Effector CD8-positive, alpha-beta T cell (primary cell): ENCODE measurements around the gene GARIN5A.
"Not testable (repeated sequence)": the region's sequence is repeated elsewhere in the genome, so short reads cannot be mapped to it uniquely, and the experiment has no call there.

Experiments used
- DNase-seq: peaks from one replicate; lab custom pipeline; 2025; lab: John Stamatoyannopoulos, UW

The GARIN5A gene

DNA sequence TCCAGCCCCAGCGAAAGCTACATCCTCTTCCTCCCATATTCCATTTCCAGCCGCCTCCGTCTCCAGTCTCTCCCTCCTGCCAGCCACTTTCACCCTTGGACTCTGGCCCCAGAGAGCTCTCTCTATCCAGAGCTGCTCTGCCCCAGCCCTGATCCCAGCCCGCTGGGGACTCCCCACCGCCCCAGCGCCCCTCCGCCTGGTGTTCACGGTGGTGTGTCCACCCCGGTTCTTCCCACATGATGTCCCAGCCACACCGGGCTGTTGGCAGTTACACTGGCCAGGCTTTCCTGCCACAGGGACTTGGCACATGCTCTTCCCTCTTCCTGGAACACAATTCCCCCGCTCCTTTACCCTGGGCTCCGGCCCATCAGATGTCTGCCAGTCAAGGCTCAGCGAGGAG lies 11.6 kb downstream of the GARIN5A start:
- DNase-seq: no peak

DNA sequence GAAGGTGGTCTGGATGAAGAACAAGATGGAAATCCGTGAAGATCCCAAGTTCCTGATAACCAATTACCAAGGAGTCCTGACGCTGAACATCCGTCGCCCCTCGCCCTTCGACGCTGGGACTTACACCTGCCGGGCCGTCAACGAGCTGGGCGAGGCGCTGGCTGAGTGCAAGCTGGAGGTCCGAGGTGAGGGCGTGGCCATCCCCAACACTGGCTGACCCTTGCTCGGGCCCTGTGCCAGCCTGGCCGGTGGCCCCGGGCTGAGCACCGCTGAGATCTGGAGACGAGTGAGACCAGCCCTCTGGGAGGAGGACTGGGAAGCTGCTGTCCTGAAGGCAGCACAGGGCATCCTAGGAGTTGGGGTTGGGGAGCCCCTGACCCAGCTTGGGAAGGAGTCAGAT lies 12.3 kb downstream of the GARIN5A start:
- no peak for DNase-seq

DNA sequence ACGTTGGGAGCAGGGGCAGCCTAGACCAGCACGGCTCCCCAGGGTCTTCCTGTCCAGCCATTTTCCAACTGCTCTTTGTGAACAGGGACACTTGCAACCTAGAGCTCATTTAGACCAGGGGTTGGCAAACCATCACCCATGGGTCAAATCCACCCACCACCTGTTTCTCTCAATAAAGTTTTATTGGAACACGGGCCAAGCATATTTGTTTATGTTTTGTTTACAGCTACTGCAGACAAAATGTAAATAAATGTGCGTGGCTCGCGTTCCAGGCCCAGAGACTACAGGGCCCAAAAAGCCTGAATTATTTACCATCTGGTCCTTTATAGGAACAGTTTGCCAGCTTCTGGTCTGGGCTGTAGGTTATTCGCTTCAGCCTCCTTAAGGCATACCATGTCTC lies 13.7 kb downstream of the GARIN5A start:
- DNase-seq: no peak

DNA sequence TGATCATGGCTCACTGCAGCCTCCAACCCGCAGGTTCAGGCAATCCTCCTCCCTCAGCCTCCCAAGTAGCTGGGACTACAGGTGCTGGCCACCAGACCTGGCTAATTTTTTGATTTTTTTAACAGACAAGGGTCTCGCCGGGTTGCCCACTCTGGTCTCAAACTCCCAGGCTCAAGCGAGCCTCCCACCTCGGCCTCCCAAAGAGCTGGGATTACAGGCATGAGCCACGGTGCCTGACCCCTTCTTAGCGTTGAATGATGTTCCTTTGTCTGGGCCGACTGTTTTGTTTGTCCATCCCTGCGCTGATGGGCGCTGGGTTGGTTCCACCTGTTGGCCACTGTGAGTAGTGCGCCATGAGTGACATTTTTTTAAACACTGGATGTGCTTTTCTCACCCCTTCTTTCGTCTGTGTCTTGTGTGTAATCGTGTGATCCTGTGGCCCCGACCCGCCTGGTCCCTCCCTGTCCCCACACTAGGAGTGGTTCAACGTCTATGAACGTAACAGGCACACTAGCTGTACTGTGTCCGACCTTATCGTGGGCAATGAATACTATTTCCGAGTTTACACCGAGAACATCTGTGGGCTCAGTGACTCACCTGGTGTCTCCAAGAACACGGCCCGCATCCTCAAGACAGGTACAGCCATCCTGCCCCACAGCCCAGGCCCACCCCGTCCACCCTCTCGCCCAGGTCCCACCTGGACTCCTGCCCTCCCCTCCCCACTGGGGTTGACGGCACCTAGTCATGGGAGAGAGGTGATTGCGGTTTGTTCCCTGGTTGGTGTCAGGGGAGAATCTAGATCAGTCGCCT lies 15.4 kb downstream of the GARIN5A start:
- DNase-seq: peak; percentile 36

DNA sequence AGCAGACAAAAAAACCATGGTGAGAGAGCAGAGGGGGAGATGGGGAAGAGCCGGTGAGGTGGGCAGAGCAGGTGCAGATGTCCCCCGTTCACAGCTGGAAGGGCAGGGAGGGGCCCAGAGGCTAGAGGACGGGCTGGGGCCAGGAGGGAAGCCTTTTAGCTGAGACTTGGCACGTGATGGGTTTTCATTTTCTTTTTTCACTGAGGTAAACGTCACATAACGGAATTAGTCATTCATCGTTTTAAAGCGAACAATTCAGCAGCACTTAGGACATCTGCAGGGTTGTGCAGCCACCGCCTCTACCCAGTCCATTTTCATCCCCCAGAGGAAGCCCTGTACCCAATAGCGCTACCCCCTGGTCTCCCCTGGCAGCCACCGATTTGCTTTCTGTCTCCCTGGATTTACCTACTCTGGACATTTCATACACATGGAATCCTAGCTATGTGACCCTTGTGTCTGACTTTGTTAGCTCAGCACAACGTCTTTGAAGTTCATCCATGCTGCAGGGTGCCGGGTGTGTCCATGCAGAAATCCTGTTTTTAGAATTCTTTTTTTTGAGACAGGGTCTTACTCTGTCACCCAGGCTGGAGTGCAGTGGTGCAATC lies 16.4 kb downstream of the GARIN5A start:
- DNase-seq: no peak

DNA sequence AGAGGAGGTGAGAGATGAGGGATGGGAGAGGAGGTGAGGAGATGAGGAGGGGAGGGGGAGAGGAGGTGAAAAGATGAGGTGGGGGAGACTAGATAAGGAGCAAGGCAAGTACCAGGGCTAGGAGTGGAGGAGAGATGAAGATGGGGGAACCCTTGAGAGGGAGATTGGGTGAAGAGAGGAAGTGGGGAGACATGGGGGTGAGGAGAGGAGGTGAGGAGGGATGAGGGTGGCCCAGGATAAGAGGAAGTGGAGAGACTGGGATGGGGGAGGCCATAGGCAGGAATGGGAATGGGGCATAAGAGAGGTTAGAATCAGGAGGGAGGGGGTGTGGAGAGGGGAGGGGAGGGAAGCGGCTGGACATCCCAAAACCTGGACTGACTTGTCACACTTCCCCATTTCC lies 17.0 kb downstream of the GARIN5A start:
- no peak for DNase-seq

DNA sequence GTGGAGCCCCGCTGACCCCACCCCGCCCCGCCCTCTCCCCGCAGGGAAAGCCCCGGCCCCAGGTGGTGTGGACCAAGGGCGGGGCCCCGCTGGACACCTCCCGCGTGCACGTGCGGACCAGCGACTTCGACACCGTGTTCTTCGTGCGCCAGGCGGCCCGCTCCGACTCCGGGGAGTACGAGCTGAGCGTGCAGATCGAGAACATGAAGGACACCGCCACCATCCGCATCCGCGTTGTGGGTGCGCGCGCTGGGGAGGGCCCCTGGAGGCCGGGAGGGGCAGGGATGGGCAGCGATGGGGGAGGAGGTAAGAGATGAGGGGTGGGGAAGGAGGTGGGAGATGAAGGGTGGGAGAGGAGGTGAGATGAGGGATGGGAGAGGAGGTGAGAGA lies 17.6 kb downstream of the GARIN5A start:
- DNase-seq: no peak

DNA sequence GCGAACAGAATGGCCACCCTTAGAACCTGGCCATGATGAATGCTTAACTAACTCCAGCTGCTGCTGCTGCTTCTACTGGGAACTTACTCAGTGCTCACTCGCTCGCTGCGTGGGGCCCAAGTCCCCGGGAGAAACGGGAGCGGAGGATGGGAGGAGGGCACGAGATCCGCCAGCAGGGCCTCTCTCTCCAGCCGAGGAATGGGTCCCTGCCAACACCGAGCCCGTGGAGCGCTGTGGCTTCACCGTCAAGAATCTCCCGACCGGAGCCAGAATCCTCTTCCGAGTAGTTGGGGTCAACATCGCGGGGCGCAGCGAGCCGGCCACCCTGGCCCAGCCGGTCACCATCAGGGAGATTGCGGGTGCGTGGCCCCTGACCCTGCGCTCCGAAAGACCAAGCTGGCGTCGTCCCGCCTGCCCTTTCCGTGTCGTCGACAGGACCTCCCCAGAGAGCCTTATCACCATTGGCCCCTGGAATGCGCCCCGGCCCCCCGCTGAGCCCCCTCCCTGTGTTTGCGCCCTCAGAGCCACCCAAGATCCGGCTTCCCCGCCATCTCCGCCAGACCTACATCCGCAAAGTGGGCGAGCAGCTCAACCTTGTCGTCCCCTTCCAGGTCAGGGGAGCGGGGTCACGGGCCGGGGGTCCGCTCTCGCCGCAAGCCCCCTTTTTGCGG lies 18.1 kb downstream of the GARIN5A start:
- no peak for DNase-seq

DNA sequence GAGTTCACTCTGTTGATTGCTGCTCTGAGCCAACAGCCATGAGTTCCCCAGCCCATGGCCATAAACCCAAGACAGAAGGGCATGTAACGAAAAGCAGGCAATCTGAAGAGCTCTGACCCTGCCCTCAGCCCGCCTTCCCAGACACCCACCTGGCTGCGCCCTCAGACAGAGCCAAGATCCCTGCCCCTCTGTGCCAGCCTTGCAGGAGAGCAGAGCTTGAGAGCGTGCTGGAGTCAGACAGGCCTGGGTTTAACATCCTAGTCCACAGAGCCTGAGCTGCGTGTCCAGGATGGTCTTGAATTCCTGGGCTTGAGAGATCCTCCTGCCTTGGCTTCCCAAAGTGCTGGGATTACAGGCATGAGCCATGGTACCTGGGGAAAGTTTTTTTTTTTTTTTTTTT lies 19.3 kb downstream of the GARIN5A start:
- DNase-seq: no peak

DNA sequence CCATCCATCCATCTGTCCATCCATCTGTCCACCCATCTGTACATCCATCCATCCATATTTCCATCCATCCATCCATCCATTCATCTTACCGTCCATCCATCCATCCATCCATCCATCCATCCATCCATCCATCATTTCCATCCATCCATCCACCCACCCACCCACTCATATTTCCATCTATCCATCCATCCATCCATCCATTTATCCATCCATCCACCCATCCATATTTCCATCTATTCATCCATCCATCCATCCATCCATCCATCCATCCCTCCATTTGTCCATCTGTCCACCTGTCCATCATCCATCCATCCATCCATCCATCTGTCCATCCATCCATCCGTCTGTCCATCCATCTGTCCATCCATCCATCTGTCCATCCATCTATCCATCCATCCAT lies 20.7 kb downstream of the GARIN5A start:
- no peak for DNase-seq

DNA sequence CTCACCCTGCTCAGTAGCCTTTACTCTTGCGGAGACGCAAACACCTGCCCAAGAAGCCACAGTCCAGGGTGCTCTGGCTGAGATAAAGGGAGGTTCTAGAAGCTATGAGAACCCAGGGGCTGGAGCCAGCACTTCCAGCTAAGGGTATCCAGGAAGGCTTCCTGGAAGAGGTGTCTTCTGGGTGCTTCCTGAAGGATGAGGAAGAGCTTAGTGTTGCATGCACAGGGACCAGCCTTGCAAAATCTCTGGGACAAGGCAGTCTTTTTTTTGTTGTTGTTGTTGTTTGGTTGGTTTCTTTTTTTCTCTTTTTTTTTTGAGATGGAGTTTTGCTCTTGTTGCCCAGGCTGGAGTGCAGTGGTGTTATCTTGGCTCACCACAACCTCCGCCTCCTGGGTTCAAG lies 23.4 kb downstream of the GARIN5A start:
- no peak for DNase-seq

DNA sequence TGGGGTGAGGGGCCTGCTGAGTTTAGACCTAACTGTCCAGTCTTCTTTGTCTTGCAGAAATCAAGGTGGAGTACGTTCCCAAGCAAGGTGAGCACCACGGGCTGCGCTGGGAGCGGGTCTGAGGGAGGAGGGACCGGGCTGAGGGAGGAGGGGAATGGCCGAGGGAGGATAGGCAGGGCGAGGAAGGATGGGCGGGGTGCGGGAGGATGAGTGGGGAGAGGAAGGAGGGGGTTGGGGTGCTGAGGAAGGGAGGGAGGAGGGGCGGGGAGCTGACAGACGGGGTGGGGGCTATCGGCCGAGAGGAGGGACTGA lies 25.5 kb downstream of the GARIN5A start:
- no peak for DNase-seq

DNA sequence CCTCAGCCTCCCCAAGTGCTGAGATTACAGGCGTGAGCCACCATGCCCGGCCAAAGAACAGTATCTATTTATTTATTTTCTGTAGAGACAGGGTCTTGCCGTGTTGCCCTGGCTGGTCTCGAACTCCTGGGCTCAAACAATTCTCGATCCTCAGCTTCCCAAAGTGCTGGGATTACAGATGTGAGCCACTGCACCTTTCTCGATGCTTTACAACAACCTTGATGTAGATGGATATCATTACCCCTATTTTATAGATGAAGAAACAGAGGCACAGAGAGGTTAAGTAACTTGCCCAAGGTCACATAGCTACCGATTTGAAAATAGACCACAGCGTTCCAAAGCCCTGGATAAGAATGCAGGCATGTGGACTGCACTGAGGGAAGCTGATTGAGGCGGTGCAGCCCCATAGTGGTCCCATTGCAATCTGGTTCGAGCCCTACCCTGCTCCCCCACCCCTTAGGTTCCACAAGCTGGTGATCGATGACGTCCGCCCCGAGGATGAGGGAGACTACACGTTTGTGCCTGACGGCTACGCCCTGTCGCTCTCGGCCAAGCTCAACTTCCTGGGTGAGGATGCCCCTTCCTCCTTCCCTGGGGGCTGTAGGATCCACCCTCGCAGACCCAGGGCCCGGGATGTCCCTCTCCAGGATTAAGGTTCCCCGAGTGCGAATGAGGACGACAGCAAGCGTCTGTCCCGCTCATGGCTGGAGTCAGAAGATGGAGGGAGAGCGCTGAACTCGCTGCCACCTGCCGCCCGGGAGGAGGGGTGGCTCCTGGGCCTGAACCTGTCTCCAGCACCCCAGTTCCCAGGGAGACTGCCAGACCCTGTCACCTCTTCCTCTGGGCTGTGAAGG lies 26.1 kb downstream of the GARIN5A start:
- no peak for DNase-seq

DNA sequence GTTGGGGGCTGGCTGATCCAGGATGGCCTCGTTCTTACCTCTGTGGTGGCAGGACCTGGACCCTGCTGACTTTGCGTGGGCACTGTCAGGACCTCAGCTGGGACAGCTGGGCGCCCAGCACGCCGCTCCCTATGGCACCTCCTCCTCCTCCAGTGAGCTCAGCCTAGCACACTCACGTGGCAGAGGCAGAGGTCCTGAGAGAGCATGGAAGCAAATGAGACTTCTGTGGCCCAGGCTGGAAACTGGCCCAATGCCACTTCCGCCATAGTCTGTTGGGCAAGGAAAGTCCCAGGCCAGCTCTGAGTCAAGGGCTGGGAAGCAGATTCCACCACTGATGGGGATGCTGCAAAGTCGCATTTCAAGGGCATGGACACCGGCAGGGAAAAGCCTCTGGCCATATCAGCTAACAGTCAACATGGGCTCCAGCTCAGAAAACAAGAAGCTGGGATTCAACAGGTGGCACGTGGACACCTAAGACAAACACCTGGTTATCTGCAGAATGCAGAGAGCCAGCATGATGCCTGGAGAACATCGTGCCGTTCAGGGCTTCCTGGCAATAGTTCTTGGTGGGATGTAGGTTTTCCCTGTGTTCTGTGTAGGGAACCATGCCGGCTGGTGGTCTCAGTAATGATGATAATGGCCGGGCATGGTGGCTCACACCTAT lies 27.3 kb downstream of the GARIN5A start:
- DNase-seq: no peak

DNA sequence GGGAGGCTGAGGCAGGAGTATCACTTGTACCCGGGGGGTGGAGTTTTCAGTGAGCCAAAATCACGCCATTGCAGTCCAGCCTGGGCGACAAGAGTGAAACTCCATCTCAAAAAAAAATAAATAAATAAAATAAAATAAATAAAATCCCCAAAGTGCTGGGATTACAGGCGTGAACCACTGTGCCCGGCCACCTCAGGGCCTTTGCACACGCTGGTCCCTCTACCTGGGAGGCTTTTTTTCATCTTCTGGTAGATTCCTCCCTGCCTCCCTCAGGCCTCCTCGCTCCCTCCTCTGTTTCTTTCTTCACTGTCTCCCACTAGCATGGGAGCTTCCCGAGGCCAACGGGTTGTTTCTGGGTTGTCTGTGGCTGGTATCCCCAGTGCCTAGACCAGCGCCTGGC lies 28.9 kb downstream of the GARIN5A start:
- DNase-seq: no peak

DNA sequence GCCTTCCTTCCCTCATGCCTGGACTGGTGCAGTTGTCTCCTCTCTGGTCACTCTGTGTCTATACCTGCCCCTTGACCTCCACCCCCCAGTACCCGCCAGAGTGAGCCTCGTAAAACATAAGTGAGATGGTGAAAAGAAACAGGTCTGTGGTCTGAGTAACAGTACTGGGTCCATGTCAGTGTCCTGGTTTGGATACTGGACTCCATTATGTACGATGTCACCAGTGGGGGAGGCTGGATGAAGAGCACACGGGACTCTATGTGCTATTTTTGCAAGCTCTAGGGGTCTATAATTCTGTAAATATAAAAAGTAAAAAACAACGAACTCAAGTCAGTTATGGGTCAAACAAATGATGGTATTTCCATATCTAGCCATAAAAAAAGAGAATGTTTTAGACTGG lies 29.6 kb downstream of the GARIN5A start:
- no peak for DNase-seq

DNA sequence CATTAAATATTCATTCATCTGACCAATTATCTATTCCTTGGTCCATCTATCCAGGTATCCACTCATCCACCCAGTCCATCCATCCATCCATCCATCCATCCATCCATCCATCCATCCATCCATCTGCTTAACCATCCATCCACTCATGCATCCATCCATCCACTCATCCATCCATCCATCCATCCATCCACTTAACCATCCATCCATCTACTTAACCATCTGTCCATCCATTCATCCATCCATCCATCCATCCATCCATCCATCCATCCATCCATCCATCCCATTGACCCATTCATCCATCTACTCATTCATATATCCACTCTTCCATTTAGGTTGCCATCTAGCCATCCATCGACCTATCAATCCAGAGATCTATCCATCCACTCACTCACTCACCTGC lies 32.6 kb downstream of the GARIN5A start:
- no peak for DNase-seq

DNA sequence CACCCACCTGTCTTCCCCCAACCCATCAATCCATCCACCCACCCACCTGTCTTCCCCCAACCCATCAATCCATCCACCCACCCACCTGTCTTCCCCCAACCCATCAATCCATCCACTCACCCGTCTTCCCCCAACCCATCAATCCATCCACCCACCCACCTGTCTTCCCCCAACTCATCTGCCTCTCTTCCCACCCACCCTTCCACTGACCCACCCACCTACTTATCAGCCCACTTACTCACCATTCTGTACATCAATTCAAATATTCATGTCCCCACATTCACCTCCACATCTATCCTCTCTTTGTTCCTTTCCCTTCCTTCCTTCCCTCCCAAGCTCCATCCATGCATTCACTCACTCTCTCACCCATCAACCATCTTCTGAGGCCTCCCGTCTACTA lies 37.5 kb downstream of the GARIN5A start:
- DNase-seq: not testable (repeated sequence)

DNA sequence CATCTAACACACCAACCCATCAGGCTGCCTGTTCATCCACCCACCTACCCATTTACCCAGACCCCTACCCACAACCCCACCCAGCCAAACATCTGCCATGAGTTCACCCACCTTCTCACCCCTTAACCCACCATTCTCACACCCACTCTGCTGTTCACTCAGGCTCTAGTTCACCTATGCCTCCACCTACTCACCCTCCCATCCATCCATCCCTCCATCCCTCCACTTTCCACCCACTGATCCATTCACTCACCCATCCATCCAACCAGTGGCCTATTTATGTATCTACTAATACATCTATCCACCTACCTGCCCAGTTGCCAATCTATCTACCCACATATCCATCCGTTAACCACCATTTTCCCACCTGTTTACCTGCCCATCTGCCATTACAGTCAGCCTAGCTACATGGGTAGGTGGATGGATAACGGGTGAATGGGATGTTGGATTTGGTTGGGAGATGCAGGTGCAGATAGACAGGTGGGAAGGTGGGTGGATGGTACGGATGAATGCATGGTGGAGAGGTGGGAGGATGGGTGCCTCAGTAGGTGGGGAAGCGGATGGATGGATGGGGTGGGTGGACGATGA lies 38.7 kb downstream of the GARIN5A start:
- DNase-seq: no peak

DNA sequence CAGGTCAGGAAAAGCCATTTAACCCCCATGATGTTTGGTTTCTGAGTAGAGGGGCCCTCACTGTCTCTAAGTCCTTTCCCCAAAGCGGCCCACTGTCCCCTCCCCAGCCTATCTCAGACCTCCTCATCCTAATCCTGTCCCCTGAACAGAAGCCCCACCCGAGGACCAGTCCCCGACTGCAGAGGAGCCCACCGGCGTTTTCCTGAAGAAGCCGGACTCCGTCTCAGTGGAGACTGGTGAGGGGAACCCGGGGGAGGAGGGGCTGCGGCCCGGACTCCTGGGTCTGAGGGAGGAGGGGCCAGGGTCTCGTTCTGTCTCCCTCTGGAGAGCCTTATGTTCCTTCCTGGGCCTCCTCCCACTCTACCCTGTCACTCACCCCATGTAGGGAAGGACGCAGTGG lies 41.0 kb downstream of the GARIN5A start:
- no peak for DNase-seq

DNA sequence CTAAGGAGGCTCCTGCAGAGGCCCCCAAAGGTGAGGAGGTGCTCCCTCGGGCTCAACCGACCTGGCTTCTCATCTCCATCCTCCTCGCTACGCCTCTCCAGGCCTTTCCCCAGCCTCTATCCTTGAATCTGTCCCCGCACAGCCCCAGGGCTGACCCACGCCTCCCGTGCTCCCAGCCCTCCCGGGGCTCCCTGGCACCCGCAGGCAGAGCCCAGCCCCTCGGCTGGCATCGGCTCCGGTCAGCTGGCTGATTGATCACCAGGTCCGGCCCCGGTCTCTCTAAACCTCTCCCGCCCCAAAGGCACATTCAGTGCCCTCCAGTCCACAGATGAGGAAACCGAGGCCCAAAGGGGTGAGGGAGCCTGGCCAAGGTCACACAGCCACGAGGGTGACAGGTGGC lies 41.4 kb downstream of the GARIN5A start:
- DNase-seq: no peak

DNA sequence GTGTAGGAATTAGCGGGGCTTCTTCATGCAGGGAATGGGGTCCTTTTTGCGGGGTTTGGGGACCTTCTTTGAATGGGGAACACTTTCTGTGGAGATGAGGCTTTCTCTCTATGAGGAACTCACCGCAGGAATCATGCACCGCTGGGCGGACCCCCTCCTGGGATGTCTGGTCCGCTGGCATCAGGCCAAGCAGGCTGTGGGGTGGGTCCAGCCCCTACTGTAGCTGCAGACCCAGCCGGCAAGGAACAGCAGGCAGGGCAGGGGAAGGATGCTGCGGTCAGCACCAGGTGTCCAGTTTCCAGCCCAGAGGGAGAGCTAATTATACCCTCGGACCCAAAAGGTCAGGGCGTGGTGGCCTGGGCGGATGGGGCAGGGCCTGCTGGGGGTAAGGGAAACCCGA lies 42.1 kb downstream of the GARIN5A start:
- no peak for DNase-seq
